ENCODE measurements around the gene C5orf63.
"Not testable (repeated sequence)": the region's sequence is repeated elsewhere in the genome, so short reads cannot be mapped to it uniquely, and the experiment has no call there.

The C5orf63 gene

GRCh38 chr5:127072861-127073846 is at the start of gene C5orf63:
Gene C5orf63 (minus strand): TSS chr5:127073502. CDS start chr5:127058995, 14,507 bp downstream.
- no peak for FAIRE-seq

GRCh38 chr5:127112347-127112864 is 39.1 kb upstream of the C5orf63 start:
- no peak for FAIRE-seq

- no peak for FAIRE-seq
These were observed 37.8 kb upstream of the C5orf63 start for GRCh38 chr5:127111112-127111511.

DNA sequence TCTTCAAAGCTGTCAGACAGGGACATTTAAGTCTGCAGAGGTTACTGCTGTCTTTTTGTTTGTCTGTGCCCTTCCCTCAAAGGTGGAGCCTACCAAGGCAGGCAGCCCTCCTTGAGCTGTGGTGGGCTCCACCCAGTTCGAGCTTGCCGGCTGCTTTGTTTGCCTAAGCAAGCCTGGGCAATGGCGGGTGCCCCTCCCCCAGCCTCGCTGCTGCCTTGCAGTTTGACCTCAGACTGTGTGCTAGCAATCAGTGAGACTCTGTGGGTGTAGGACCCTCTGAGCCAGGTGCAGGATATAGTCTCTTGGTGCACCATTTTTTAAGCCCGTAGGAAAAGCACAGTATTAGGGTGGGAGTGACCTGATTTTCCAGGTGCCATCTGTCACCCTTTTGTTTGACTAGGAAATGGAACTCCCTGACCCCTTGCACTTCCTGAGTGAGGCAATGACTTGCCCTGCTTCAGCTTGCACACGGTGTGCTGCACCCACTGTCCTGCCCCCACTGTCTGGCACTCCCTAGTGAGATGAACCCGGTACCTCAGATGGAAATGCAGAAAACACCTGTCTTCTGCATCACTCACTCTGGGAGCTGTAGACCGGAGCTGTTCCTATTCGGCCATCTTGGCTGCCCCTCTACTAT is 35.4 kb upstream of the C5orf63 start:
- FAIRE-seq = not testable (repeated sequence)

- no peak for FAIRE-seq
These were observed 28.6 kb upstream of the C5orf63 start for GRCh38 chr5:127101935-127102334.

DNA sequence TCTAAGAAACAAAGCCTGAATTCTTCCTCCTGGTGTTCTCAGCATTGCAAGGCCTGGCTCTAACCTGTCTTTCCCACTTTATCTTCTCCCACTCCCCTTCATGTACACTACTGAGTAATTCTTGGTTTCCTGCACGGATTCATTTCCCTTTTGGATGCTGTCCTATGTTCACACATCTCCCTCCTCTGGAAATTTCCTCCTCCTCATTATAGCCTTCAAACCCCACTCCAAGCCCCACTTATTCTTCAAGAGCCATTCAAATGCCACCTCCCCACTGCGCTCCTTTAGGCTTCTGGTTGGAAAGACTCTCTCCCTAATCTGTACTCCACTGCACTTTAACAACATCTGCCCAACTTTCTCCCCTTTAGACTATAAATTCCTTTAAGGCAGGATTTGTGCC is 28.2 kb upstream of the C5orf63 start:
- FAIRE-seq = no peak

DNA sequence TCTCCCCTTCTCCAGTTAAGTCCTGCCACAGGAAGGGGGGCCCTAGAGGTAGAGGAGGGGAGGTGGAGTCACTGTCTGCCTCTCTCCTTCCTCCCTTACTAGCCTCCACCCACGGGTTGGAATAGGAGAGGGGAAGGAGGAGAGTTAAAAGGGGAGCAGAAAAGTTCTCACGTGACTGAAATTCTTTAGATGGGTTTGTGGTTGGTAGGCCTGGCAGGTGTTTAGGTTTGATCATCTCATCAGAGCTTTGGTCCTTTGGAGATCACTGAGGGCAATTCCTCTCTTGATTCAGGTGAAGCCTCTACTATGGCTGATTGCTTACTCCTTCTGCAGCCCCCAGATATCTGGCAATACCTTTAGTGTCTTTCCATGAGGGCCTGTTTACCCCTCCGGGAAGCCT is 24.9 kb upstream of the C5orf63 start:
- no peak for FAIRE-seq

DNA sequence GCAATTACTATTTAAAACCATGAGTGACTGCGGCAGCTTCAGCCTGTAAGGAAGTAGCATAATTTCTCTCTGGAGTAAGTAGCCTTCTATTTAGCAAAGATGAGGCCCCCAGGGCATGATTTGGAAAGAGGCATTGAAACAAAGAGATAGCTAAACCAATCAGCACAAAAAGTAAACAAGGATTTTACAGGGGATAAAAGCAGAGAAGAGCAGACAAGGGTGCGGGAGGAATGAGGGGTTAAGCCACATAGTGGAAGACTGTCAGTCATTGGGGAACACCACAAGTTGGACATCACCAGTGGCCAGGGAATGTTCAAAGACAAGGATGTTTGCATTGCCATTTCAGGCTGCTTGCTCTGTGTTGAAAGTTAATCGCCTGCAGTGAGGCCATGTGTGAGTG is 24.0 kb upstream of the C5orf63 start:
- no peak for FAIRE-seq

GRCh38 chr5:127096328-127096993 is 23.2 kb upstream of the C5orf63 start:
- FAIRE-seq = no peak

- no peak for FAIRE-seq
These were observed 21.0 kb upstream of the C5orf63 start for GRCh38 chr5:127094161-127094814.

- FAIRE-seq = no peak
These were observed 19.4 kb upstream of the C5orf63 start for GRCh38 chr5:127092690-127093089.

- no peak for FAIRE-seq
These were observed 15.9 kb upstream of the C5orf63 start for GRCh38 chr5:127089191-127089590.

DNA sequence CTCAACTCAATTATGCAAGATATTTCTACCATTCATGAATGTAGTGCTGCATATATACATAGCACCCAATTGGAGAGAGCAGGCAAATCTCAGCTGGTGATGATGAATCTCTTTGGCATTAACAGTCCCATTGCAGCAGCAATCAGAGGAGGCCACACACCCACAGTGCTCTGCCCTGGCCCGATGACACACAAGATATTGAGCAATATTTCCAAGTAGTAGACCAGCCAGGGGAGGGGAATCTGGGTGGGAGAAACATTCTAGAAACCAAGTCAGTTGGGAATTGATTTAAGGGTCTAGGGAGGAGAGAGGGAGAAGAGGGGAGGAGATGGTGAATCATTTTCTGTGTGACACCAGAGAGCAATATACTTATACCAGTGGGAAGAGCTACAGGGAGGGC is 14.9 kb upstream of the C5orf63 start:
- no peak for FAIRE-seq

DNA sequence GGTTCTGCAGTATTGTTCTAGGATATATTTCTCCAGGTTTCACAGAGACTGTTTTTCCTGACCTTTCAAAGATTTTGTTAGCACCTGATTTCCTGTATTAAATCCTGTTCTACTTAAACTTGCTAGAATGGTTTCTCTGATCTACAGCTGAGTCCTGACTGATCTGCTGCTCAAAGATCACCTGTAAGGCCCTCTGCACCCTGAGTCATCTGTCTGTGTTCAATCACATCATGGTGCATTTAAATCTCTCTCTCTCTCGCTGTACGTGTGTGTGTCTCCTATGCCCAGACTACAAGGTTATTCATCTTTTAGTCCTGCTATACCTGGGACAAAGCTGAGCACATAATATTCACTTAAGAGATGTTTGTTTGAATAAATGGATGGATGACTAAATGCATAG is 13.3 kb upstream of the C5orf63 start:
- no peak for FAIRE-seq

DNA sequence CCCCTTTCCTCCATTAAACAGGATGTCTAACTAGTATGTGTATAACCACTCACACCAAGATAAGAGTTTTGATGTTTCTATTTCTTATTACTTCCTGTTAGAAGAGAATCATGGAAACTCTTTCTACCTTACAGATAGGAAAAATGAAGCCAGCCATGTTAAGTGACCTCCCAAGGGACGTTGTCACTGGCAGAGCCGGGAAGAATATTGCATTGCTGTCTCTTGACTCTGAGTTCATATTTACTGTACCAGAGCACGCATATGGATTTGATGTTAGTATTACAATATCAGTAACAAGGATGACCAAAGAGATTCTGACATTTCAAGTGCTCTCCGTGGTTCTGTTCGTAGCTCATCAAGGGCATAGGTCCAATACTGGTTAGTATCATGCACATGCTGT is 12.5 kb upstream of the C5orf63 start:
- FAIRE-seq = no peak

DNA sequence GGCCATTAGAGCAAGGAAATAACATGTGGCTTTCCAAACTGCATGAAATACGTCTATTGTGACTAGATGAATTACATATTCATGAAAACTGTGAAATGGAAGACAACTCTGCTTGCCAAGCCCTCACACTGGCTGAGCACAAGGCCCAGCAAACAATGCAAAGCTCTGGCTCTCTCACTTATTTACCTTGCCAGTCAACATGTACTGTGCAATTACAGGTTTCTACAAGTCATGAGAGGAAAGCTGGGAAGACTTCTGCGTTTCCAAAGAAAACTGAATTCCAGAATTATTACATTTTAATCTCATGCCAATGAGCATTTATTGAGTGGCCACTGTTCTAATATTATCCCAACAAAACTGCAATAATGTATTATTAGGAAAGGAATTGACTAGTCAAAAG is 12.1 kb upstream of the C5orf63 start:
- FAIRE-seq = no peak

GRCh38 chr5:127084656-127085055 is 11.4 kb upstream of the C5orf63 start:
- no peak for FAIRE-seq

DNA sequence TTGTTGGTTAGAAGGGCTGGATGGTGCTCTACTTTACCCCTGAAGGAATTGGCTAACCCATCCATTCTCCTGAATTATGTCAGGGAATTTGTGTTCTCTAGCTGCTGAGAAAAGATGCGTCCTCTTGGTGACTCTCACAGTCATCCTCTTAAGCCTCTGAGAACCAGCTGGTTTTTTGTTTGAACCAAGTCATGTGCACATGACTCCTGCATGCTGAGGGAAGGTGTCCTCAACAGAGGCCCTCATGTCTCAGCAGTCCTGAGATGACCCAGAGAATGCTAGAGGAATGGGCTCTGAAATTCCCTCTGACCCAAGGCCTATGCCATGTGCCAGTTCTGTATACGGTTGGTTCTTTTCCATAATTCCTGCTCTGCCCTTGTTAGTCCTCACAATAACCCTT is 10.4 kb upstream of the C5orf63 start:
- no peak for FAIRE-seq

- no peak for FAIRE-seq
These were observed 6.7 kb upstream of the C5orf63 start for GRCh38 chr5:127079994-127080491.

DNA sequence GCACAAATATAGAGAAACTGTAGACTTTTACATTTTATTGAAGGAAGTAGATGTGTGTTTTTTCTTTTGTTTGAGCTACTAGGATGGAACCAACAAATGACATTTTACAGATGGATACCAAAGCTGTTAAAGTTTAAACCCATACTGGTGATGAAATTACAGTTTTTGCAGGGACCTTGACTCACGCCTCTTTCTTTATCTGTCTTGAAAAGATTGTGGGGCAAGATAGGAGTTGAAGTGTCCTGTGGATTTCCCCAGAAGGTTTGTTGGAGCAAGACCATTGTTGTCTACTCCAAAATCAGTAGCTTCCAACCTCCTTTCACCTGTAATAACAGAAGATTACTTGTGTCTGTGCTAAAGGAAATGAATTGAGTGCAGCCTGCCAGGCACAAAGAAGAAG is 4.1 kb upstream of the C5orf63 start:
- FAIRE-seq = no peak

- no peak for FAIRE-seq
These were observed 3.2 kb upstream of the C5orf63 start for GRCh38 chr5:127076315-127077129.

- FAIRE-seq = no peak
These were observed 1.2 kb upstream of the C5orf63 start for GRCh38 chr5:127074466-127074865.

Measured in G401.6 (cell line).